A549 (cell line): ENCODE results near the gene TSEN54. TPM values are rescaled to one million over a fixed set of nuclear protein-coding genes. Genes with fewer than 3 reads are reported as not detected.

Experiments
- ATAC-seq, 2 experiments: fragments of 200-7000 bp in 1 of 2; fragments of >200 bp in 1 of 2; cut with Nextera tagmentation in 1 of 2; cut with Tn5 transposase in 1 of 2; 3 replicates each; pipeline versions ENCODE4 v1.8.0 to v1.9.1; 2018 to 2020; ENCODE audit warnings: mild to moderate bottlenecking in 1 of 2, moderate library complexity in 1 of 2
- CTCF ChIA-PET: fragments of 300-600 bp; sonication (Branson Sonifier 250); formaldehyde crosslinking; extraction: SDS; loops from one replicate; lab custom pipeline; 2021; ENCODE audit warnings: antibody characterized with exemption, inconsistent platforms; lab: Yijun Ruan, JAX
- POLR2A ChIA-PET: fragments of 350-600 bp; formaldehyde crosslinking; extraction: SDS; loops from one replicate; lab custom pipeline; 2021; ENCODE audit warnings: antibody characterized with exemption, inconsistent platforms; lab: Yijun Ruan, JAX
- DNase-seq, 2 experiments: peaks; one replicate each; pipeline versions ENCODE4 v3.0.0 to v3.0.0-alpha.2; 2011 to 2016; ENCODE audit warnings: low read depth in 1 of 2, low spot score in 1 of 2
- FAIRE-seq: peaks from 2 replicates; lab custom pipeline; 2011; peaks lifted over from hg19 to GRCh38; lab: Jason Lieb, UNC
- H3K27ac ChIP-seq, 2 experiments: fragments of >200 bp; sonication (Bioruptor Twin); formaldehyde crosslinking; 3 replicates each; pipeline ENCODE4 v1.5.1; 2016 to 2017
- H3K4me1 ChIP-seq: fragments of >200 bp; sonication (Bioruptor Twin); formaldehyde crosslinking; 3 replicates; pipeline ENCODE4 v1.6.1; 2016
- H3K4me2 ChIP-seq: fragments of >200 bp; sonication (Bioruptor Twin); formaldehyde crosslinking; 3 replicates; pipeline ENCODE4 v1.6.1; 2016
- H3K4me3 ChIP-seq: fragments of >200 bp; sonication (Bioruptor Twin); formaldehyde crosslinking; 3 replicates; pipeline ENCODE4 v1.5.1; 2016
- H3K9me3 ChIP-seq: fragments of >200 bp; sonication (Bioruptor Twin); formaldehyde crosslinking; 3 replicates; pipeline ENCODE4 v1.6.1; 2016
- EHF ChIP-seq: fragments of 250-450 bp; sonication (Bioruptor Pico); IDR thresholded peaks from 2 replicates; pipeline ENCODE4 v1.5.0; 2020; ENCODE audit warnings: mild to moderate bottlenecking
- EHMT2 ChIP-seq: fragments of 200-600 bp; sonication (generic); IDR thresholded peaks from 2 replicates; pipeline ENCODE4 v1.6.1; 2016; ENCODE audit warnings: antibody characterized with exemption, low read depth, mild to moderate bottlenecking, moderate library complexity
- FOXS1 ChIP-seq: fragments of 250-450 bp; sonication (Bioruptor Pico); IDR thresholded peaks from 2 replicates; pipeline ENCODE4 v1.5.0; 2020; ENCODE audit warnings: mild to moderate bottlenecking, moderate library complexity
- HEYL ChIP-seq: fragments of 250-450 bp; sonication (Bioruptor Pico); IDR thresholded peaks from 2 replicates; pipeline ENCODE4 v1.8.0; 2021; ENCODE audit warnings: mild to moderate bottlenecking, moderate library complexity
- HOXB5 ChIP-seq: fragments of 250-450 bp; sonication (Bioruptor Pico); IDR thresholded peaks from 2 replicates; pipeline ENCODE4 v1.5.0; 2020; ENCODE audit warnings: mild to moderate bottlenecking, moderate library complexity
- JUN ChIP-seq, 2 experiments: fragments of >200 bp; sonication (Bioruptor Twin); formaldehyde crosslinking; IDR thresholded peaks; 2 replicates in 1 of 2; 3 replicates in 1 of 2; pipeline ENCODE4 v1.6.1; 2016 to 2017
- JUNB ChIP-seq: fragments of >200 bp; sonication (Bioruptor Twin); formaldehyde crosslinking; IDR thresholded peaks from 2 replicates; pipeline ENCODE4 v1.6.1; 2016
- KDM1A ChIP-seq: fragments of 200-600 bp; sonication (generic); IDR thresholded peaks from 2 replicates; pipeline ENCODE4 v1.6.1; 2016; ENCODE audit warnings: low read depth, mild to moderate bottlenecking
- NFE2L2 ChIP-seq: fragments of 150-350 bp; conservative IDR thresholded peaks from 2 replicates; pipeline ENCODE4 v1.6.1; 2014; ENCODE audit warnings: low read length
- NR3C1 ChIP-seq: fragments of >200 bp; sonication (Bioruptor Twin); formaldehyde crosslinking; IDR thresholded peaks from 3 replicates; pipeline ENCODE4 v1.6.1; 2017
- POLR2A ChIP-seq: IDR thresholded peaks from 2 replicates; pipeline ENCODE4 v1.6.1; 2012; ENCODE audit warnings: mild to moderate bottlenecking, low read length
- POLR2AphosphoS2 ChIP-seq: conservative IDR thresholded peaks from 2 replicates; pipeline ENCODE4 v1.6.1; 2012; ENCODE audit warnings: low read length, improper control_type of control experiment, inconsistent platforms
- RFX5 ChIP-seq: fragments of 450-650 bp; IDR thresholded peaks from 2 replicates; pipeline ENCODE4 v1.7.1; 2014; ENCODE audit warnings: antibody characterized with exemption, mild to moderate bottlenecking, moderate library complexity
- SMC3 ChIP-seq: fragments of >200 bp; sonication (Bioruptor Twin); formaldehyde crosslinking; IDR thresholded peaks from 3 replicates; pipeline ENCODE4 v1.6.1; 2018; ENCODE audit warnings: inconsistent platforms
- TP53 ChIP-seq: fragments of 250-450 bp; sonication (Bioruptor Pico); IDR thresholded peaks from 2 replicates; pipeline ENCODE4 v1.5.0; 2021; ENCODE audit warnings: mild to moderate bottlenecking, moderate library complexity
- ZC3H11A ChIP-seq: fragments of 450-650 bp; IDR thresholded peaks from 2 replicates; pipeline ENCODE4 v1.6.1; 2014; ENCODE audit warnings: antibody characterized with exemption, mild to moderate bottlenecking
- ZNF302 ChIP-seq: fragments of 250-450 bp; sonication (Bioruptor Pico); IDR thresholded peaks from 2 replicates; pipeline ENCODE4 v1.9.0; 2021; ENCODE audit warnings: inconsistent platforms, mild to moderate bottlenecking, moderate library complexity
- WGBS: methylation state at CpG from one replicate; pipeline ENCODE4 v1.1.6; 2017; ENCODE audit errors: missing lambda C conversion rate; 5-methylcytosine and 5-hydroxymethylcytosine counted together
- polyA plus RNA-seq, 4 experiments: library from polyadenylated mRNA; depleted of rRNA in 3 of 4; stranded (reverse); fragments of >200 nt; fragmentation: RNase III in 1 of 4; extraction: RNeasy Plus Mini Kit Qiagen cat#74134 plus additional on column Dnase treatment in 1 of 4; gene quantifications; 2 replicates in 3 of 4; 3 replicates in 1 of 4; pipeline ENCODE4 v1.2.3, GENCODE V29; 2011 to 2017
- TF ChIP-seq, protein P1 (sequence below): fragments of 200-600 bp; sonication (generic); IDR thresholded peaks from 2 replicates; pipeline ENCODE4 v1.6.1; 2016; ENCODE audit warnings: antibody characterized with exemption, mild to moderate bottlenecking, moderate library complexity

The TSEN54 gene
- polyA plus RNA-seq, 2 of the 4 experiments (the other 2 are of a cell fraction) = 24.8 to 38.4 TPM

DNA sequence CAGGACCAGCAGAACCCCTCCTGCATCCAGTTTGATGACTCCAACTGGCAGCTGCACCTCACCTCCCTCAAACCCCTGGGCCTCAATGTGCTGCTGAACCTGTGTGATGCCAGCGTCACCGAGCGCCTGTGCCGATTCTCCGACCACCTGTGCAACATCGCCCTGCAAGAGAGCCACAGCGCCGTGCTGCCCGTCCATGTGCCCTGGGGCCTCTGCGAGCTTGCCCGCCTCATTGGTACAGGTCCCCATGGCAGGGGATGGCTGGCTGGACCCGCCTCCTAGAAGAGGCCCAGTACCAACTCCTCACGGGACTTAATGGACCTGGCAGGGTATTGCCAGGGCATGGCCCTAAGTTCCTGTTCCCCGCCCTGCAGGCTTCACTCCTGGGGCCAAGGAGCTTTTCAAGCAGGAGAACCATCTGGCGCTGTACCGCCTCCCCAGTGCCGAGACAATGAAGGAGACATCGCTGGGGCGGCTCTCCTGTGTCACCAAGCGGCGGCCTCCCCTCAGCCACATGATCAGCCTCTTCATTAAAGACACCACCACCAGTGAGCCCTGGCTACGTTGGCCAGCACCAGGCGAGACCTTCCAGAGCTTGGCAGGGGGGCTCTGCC, 23.7 kb upstream of the TSEN54 start:
- Histone ChIP-seq H3K4me1 (no peaks in the 10 kb centered on the region), H3K27ac (no peak overlapping the region), H3K4me2 (no peak overlapping the region), H3K4me3 (no peak overlapping the region), H3K9me3 (no peaks in the 10 kb centered on the region)
- no peak for FAIRE-seq
- 90% methylated on average over 17 of the region's 23 CpGs for WGBS
- no peak for ATAC-seq
- TF ChIP-seq NR3C1 (no peak), JUNB (no peak), KDM1A (no peak), HEYL (CRISPR knock-in tag) (no peak), ZNF302 (CRISPR knock-in tag) (no peak), JUN (IDR thresholded peaks at IDR 0.05) (no peak), RFX5 (no peak), EHMT2 (no peak), HOXB5 (CRISPR knock-in tag) (no peak), POLR2A (no peak), FOXS1 (CRISPR knock-in tag) (no peak)
- TF ChIP-seq, protein P1, sequence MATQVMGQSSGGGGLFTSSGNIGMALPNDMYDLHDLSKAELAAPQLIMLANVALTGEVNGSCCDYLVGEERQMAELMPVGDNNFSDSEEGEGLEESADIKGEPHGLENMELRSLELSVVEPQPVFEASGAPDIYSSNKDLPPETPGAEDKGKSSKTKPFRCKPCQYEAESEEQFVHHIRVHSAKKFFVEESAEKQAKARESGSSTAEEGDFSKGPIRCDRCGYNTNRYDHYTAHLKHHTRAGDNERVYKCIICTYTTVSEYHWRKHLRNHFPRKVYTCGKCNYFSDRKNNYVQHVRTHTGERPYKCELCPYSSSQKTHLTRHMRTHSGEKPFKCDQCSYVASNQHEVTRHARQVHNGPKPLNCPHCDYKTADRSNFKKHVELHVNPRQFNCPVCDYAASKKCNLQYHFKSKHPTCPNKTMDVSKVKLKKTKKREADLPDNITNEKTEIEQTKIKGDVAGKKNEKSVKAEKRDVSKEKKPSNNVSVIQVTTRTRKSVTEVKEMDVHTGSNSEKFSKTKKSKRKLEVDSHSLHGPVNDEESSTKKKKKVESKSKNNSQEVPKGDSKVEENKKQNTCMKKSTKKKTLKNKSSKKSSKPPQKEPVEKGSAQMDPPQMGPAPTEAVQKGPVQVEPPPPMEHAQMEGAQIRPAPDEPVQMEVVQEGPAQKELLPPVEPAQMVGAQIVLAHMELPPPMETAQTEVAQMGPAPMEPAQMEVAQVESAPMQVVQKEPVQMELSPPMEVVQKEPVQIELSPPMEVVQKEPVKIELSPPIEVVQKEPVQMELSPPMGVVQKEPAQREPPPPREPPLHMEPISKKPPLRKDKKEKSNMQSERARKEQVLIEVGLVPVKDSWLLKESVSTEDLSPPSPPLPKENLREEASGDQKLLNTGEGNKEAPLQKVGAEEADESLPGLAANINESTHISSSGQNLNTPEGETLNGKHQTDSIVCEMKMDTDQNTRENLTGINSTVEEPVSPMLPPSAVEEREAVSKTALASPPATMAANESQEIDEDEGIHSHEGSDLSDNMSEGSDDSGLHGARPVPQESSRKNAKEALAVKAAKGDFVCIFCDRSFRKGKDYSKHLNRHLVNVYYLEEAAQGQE = no peak
- no peak for DNase-seq
- POLR2A ChIA-PET = interaction anchor here (0.5 kb wide), 1 partner anchor 78 kb away, joined by 5 read pairs; no protein-coding TSS in a partner anchor
- CTCF ChIA-PET = interaction anchor here (1.1 to 4.9 kb wide), 4 partner anchors 9 to 21 kb away, joined by 3 to 40 read pairs (median 4); no protein-coding TSS in a partner anchor

DNA sequence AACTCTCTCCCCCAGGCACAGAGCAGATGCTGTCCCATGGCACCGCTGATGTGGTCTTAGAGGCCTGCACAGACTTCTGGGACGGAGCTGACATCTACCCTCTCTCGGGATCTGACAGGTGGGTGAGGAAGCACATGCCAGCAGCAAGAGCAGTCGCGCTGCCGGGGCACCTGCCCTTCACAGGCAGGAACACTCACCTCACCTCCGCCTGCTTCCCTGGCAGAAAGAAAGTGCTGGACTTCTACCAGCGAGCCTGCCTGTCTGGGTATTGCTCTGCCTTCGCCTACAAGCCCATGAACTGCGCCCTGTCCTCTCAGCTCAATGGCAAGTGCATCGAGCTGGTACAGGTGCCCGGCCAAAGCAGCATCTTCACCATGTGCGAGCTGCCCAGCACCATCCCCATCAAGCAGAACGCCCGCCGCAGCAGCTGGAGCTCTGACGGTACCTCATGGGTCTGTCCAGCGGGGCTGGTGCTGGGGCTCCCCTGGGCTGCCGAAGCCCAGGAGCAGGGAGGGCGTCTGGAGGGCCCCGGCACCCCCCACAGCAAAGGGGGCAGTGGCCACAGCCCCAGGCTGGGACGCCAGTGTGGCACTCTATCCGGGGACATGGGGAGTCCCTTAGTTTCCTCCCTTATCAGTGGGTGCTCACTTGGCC, 22.7 kb upstream of the TSEN54 start:
- 90% methylated on average over 19 of the region's 23 CpGs for WGBS
- no peak overlapping the region for H3K4me2 ChIP-seq
- ATAC-seq = no peak
- no peak overlapping the region for H3K27ac ChIP-seq
- TF ChIP-seq NFE2L2 (no peak), POLR2AphosphoS2 (no peak), TP53 (CRISPR knock-in tag) (no peak), SMC3 (no peak), EHF (CRISPR knock-in tag) (no peak), ZC3H11A (no peak)
- TF ChIP-seq, protein P1 = no peak
- no peak for DNase-seq
- no peaks in the 10 kb centered on the region for H3K4me1 ChIP-seq
- no peak for FAIRE-seq
- H3K9me3 ChIP-seq = no peaks in the 10 kb centered on the region
- CTCF ChIA-PET = interaction anchor here (0.6 to 4.9 kb wide), 4 partner anchors 10 to 152 kb away, joined by 3 to 40 read pairs (median 6); no protein-coding TSS in a partner anchor
- POLR2A ChIA-PET = interaction anchor here (1.4 kb wide), 1 partner anchor 11 kb away, joined by 3 read pairs; no protein-coding TSS in a partner anchor
- no peak overlapping the region for H3K4me3 ChIP-seq
